Keratinocyte (primary cell): ENCODE data around the gene GSDMA. TPM values are rescaled to one million over a fixed set of nuclear protein-coding genes. Genes with fewer than 3 reads are reported as not detected.

ENCODE experiments used
- DNase-seq: peaks from one replicate; pipeline ENCODE4 v3.0.0-alpha.2; 2011; ENCODE audit warnings: low read depth, missing footprints, low spot score
- FAIRE-seq: peaks from 2 replicates; lab custom pipeline; 2011; peaks lifted over from hg19 to GRCh38; lab: Jason Lieb, UNC
- H2AFZ ChIP-seq: 2 replicates; pipeline ENCODE4 v1.6.0; 2012; ENCODE audit warnings: low read length, control low read depth, inconsistent platforms; ENCODE audit not compliant: control insufficient read depth
- H3K27ac ChIP-seq: 2 replicates; pipeline ENCODE4 v1.5.1; 2011; ENCODE audit warnings: low read length; ENCODE audit not compliant: control insufficient read depth, insufficient read depth
- H3K27me3 ChIP-seq: 3 replicates; pipeline ENCODE4 v1.6.0; 2011; ENCODE audit warnings: low read length; ENCODE audit not compliant: control insufficient read depth, insufficient read depth; ENCODE audit errors: extremely low read depth
- H3K36me3 ChIP-seq, 2 experiments: 2 replicates in 1 of 2; 3 replicates in 1 of 2; pipeline ENCODE4 v1.5.1; 2011; ENCODE audit warnings: low read length in 2 of 2, mild to moderate bottlenecking in 1 of 2; ENCODE audit not compliant: control insufficient read depth in 2 of 2, insufficient read depth in 2 of 2; ENCODE audit errors: extremely low read depth in 1 of 2
- H3K4me1 ChIP-seq: 3 replicates; pipeline ENCODE4 v1.5.1; 2011; ENCODE audit warnings: low read length; ENCODE audit not compliant: control insufficient read depth, insufficient read depth; ENCODE audit errors: extremely low read depth
- H3K4me2 ChIP-seq: 3 replicates; pipeline ENCODE4 v1.6.0; 2011; ENCODE audit warnings: low read depth, low read length; ENCODE audit not compliant: control insufficient read depth, insufficient read depth; ENCODE audit errors: extremely low read depth
- H3K4me3 ChIP-seq, 3 experiments: fragments of 200-600 bp in 1 of 3; sonication (generic) in 1 of 3; 2 replicates in 2 of 3; 3 replicates in 1 of 3; pipeline ENCODE4 v1.5.1; 2011 to 2016; ENCODE audit warnings: low read length in 3 of 3, mild to moderate bottlenecking in 3 of 3, control low read depth in 2 of 3, inconsistent platforms in 1 of 3, low read depth in 1 of 3, mixed read lengths in 1 of 3, mixed run types in 1 of 3, moderate library complexity in 1 of 3; ENCODE audit not compliant: control insufficient read depth in 2 of 3, insufficient read depth in 2 of 3; ENCODE audit errors: extremely low read depth in 1 of 3
- H3K79me2 ChIP-seq: 2 replicates; pipeline ENCODE4 v1.6.0; 2012; ENCODE audit warnings: low read length; ENCODE audit not compliant: control insufficient read depth, insufficient read depth
- H3K9ac ChIP-seq: 3 replicates; pipeline ENCODE4 v1.6.0; 2011; ENCODE audit warnings: low read length; ENCODE audit not compliant: control insufficient read depth, insufficient read depth; ENCODE audit errors: extremely low read depth
- H3K9me1 ChIP-seq: 3 replicates; pipeline ENCODE4 v1.6.0; 2011; ENCODE audit warnings: low read length; ENCODE audit not compliant: control insufficient read depth, insufficient read depth; ENCODE audit errors: extremely low read depth
- H3K9me3 ChIP-seq: 2 replicates; pipeline ENCODE4 v1.5.1; 2012; ENCODE audit warnings: low read depth, low read length; ENCODE audit not compliant: control insufficient read depth
- H4K20me1 ChIP-seq: 3 replicates; pipeline ENCODE4 v1.6.0; 2011; ENCODE audit warnings: low read length; ENCODE audit not compliant: control insufficient read depth, insufficient read depth; ENCODE audit errors: extremely low read depth
- CTCF ChIP-seq, 3 experiments: IDR thresholded peaks in 1 of 3; conservative IDR thresholded peaks in 1 of 3; optimal IDR thresholded peaks in 1 of 3; 2 replicates in 2 of 3; 3 replicates in 1 of 3; pipeline versions ENCODE3 to v1.5.1; 2011; ENCODE audit warnings: low read length in 3 of 3, mild to moderate bottlenecking in 3 of 3, moderate library complexity in 2 of 3, control low read depth in 1 of 3, inconsistent platforms in 1 of 3; ENCODE audit not compliant: insufficient read depth in 2 of 3; ENCODE audit errors: extremely low read depth in 1 of 3
- EZH2 ChIP-seq: IDR thresholded peaks from one replicate; pipeline ENCODE4 v1.6.1; 2012; ENCODE audit warnings: inconsistent platforms, mild to moderate bottlenecking, low read length, moderate library complexity
- dilution Hi-C: fragments of 300-500 bp; cut with MboI; formaldehyde crosslinking; loops from one replicate; pipeline ENCODE4 v1.7.0; 2020; ENCODE audit warnings: low sequenced_read_pairs; ENCODE audit not compliant: extremely low pct_ligation_motif_present
- polyA plus RNA-seq, 5 experiments: library from polyadenylated mRNA; depleted of rRNA in 3 of 5; stranded (reverse) in 3 of 5; stranded (forward) in 1 of 5; unstranded in 1 of 5; fragments of >200 nt; gene quantifications; 1 replicate in 1 of 5; 2 replicates in 3 of 5; 3 replicates in 1 of 5; pipeline versions ENCODE4 v1.2.1 to v1.2.3, GENCODE V29; 2011 to 2012; ENCODE audit warnings: missing spikeins in 2 of 5, low read depth in 1 of 5, low replicate concordance in 1 of 5

Gene GSDMA
- polyA plus RNA-seq, 1 donor (not counting 4 experiments of a cell fraction or from before 2014, with no cell fraction given), result 5.0 TPM

- H3K36me3 ChIP-seq, result peaks cover 34 to 45% of the 10 kb centered on the region in 2 experiments
- no peak overlapping the region for H3K27ac ChIP-seq
- H3K9me3 ChIP-seq, result no peaks in the 10 kb centered on the region
- DNase-seq (no peak), FAIRE-seq (no peak)
- no peak overlapping the region for H2AFZ ChIP-seq
- no peak overlapping the region for H3K4me3 ChIP-seq
- H3K4me2 ChIP-seq, result no peak overlapping the region
- H3K9ac ChIP-seq, result no peak overlapping the region
- dilution Hi-C loops, result no loop called here
- H3K27me3 ChIP-seq, result no peaks in the 10 kb centered on the region
- H3K4me1 ChIP-seq, result peaks cover 6% of the 10 kb centered on the region
- H3K79me2 ChIP-seq, result no peaks in the 10 kb centered on the region
- TF ChIP-seq CTCF (optimal IDR thresholded peaks at IDR 0.05 in 1 of 3, IDR thresholded peaks at IDR 0.05 in 1 of 3, conservative IDR thresholded peaks at IDR 0.05 in 1 of 3; ENCODE audit: extremely low read depth in 1 of 3, insufficient read depth in 2 of 3, low read length in 3 of 3) (no peak), EZH2 (no peak)
- no peaks in the 10 kb centered on the region for H3K9me1 ChIP-seq
- no peaks in the 10 kb centered on the region for H4K20me1 ChIP-seq
These were observed 34.7 kb downstream of the GSDMA start for GRCh38 chr17:39997543-39997942.

- no peak for DNase-seq
- Histone ChIP-seq H3K9me1 (no peaks in the 10 kb centered on the region), H3K4me3 (no peak overlapping the region), H3K27ac (no peak overlapping the region), H3K4me2 (no peak overlapping the region), H2AFZ (no peak overlapping the region), H3K27me3 (no peaks in the 10 kb centered on the region), H3K9me3 (no peaks in the 10 kb centered on the region), H3K36me3 (peaks cover 23 to 31% of the 10 kb centered on the region in 2 experiments), H3K4me1 (peaks cover 6% of the 10 kb centered on the region), H3K79me2 (no peaks in the 10 kb centered on the region), H3K9ac (no peak overlapping the region), H4K20me1 (no peaks in the 10 kb centered on the region)
- FAIRE-seq, result no peak
- dilution Hi-C loops, result no loop called here
- TF ChIP-seq CTCF (optimal IDR thresholded peaks at IDR 0.05 in 1 of 3, IDR thresholded peaks at IDR 0.05 in 1 of 3, conservative IDR thresholded peaks at IDR 0.05 in 1 of 3; ENCODE audit: extremely low read depth in 1 of 3, insufficient read depth in 2 of 3, low read length in 3 of 3) (no peak), EZH2 (no peak)
These were observed 36.3 kb downstream of the GSDMA start for GRCh38 chr17:39999067-39999466.
